ENCODE results near the gene DGKQ. TPM values are rescaled to one million over a fixed set of nuclear protein-coding genes. Genes with fewer than 3 reads are reported as not detected.

DGKQ gene
- polyA plus RNA-seq, 2 of the 4 experiments (the other 2 are of a cell fraction), result 2.7 to 7.8 TPM

DNA sequence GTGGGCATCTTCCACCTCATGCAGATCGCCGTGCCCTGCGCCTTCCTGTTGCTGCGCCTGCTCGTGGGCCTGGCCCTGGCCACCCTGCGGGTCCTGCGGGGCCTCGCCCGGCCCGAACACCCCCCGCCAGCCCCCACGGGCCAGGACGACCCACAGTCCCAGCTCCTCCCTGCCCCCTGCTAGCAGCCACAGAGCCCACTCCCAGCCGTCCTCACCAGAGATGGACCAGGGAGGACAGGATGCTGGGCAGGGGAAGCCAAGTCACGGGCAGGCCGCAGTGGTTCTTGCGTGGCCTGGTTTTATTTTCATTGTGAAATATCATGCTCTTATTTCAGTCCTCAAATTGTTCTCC, 15.1 kb downstream of the DGKQ start:
- Histone ChIP-seq H3K27ac (no peak overlapping the region), H3K4me1 (no peaks in the 10 kb centered on the region), H3K4me2 (no peak overlapping the region), H3K4me3 (no peak overlapping the region), H3K9me3 (no peaks in the 10 kb centered on the region)
- WGBS (ENCODE audit: missing lambda C conversion rate), result 93% methylated on average over 4 of the region's 17 CpGs
- TF ChIP-seq SREBF2 (IDR thresholded peaks at IDR 0.05), result no peak
- TF ChIP-seq MAZ (IDR thresholded peaks at IDR 0.05; ENCODE audit: borderline replicate concordance, low read depth, low read length), result no peak
- no peak for TF ChIP-seq TFCP2L1 (CRISPR knock-in tag; IDR thresholded peaks at IDR 0.05)
- TF ChIP-seq, protein P1, sequence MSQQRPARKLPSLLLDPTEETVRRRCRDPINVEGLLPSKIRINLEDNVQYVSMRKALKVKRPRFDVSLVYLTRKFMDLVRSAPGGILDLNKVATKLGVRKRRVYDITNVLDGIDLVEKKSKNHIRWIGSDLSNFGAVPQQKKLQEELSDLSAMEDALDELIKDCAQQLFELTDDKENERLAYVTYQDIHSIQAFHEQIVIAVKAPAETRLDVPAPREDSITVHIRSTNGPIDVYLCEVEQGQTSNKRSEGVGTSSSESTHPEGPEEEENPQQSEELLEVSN (IDR thresholded peaks at IDR 0.05; ENCODE audit: borderline replicate concordance, low read depth), result no peak
- no peak for TF ChIP-seq NFE2L2 (conservative IDR thresholded peaks at IDR 0.05; ENCODE audit: low read length)
- TF ChIP-seq, protein P2, sequence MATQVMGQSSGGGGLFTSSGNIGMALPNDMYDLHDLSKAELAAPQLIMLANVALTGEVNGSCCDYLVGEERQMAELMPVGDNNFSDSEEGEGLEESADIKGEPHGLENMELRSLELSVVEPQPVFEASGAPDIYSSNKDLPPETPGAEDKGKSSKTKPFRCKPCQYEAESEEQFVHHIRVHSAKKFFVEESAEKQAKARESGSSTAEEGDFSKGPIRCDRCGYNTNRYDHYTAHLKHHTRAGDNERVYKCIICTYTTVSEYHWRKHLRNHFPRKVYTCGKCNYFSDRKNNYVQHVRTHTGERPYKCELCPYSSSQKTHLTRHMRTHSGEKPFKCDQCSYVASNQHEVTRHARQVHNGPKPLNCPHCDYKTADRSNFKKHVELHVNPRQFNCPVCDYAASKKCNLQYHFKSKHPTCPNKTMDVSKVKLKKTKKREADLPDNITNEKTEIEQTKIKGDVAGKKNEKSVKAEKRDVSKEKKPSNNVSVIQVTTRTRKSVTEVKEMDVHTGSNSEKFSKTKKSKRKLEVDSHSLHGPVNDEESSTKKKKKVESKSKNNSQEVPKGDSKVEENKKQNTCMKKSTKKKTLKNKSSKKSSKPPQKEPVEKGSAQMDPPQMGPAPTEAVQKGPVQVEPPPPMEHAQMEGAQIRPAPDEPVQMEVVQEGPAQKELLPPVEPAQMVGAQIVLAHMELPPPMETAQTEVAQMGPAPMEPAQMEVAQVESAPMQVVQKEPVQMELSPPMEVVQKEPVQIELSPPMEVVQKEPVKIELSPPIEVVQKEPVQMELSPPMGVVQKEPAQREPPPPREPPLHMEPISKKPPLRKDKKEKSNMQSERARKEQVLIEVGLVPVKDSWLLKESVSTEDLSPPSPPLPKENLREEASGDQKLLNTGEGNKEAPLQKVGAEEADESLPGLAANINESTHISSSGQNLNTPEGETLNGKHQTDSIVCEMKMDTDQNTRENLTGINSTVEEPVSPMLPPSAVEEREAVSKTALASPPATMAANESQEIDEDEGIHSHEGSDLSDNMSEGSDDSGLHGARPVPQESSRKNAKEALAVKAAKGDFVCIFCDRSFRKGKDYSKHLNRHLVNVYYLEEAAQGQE (IDR thresholded peaks at IDR 0.05), result no peak
- no peak for TF ChIP-seq CHD4 (IDR thresholded peaks at IDR 0.05; ENCODE audit: borderline replicate concordance)
- TF ChIP-seq RCOR1 (IDR thresholded peaks at IDR 0.05; ENCODE audit: low read depth, low read length), result no peak
- TF ChIP-seq ATOH8 (CRISPR knock-in tag; IDR thresholded peaks at IDR 0.05; ENCODE audit: low read depth), result no peak
- TF ChIP-seq, protein P3, sequence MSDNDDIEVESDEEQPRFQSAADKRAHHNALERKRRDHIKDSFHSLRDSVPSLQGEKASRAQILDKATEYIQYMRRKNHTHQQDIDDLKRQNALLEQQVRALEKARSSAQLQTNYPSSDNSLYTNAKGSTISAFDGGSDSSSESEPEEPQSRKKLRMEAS (IDR thresholded peaks at IDR 0.05), result no peak
- ATAC-seq (no peak), DNase-seq (ENCODE audit: low read depth in 1 of 2, low spot score in 1 of 2) (no peak), FAIRE-seq (no peak)
- CTCF ChIA-PET, result no interaction called here
- POLR2A ChIA-PET, result no interaction called here

DNA sequence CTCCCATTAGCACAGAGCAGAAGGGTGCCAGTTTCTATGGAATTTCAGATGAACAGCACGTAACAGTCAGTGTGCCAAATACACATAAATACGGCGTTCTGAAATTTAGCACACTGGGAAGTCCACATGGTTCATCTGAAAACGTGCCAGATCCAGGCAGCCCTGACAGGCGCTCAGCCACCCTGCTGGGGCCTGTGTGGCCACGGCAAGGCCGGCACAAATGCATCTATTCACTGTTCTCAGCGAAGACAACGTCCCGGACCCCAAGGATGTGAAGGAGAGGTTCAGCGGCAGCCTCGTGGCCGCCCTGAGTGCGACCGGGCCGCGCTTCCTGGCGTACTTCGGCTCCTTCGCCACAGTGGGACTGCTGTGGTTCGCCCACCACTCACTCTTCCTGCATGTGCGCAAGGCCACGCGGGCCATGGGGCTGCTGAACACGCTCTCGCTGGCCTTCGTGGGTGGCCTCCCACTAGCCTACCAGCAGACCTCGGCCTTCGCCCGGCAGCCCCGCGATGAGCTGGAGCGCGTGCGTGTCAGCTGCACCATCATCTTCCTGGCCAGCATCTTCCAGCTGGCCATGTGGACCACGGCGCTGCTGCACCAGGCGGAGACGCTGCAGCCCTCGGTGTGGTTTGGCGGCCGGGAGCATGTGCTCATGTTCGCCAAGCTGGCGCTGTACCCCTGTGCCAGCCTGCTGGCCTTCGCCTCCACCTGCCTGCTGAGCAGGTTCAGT, 15.6 kb downstream of the DGKQ start:
- no peaks in the 10 kb centered on the region for H3K4me1 ChIP-seq
- WGBS (ENCODE audit: missing lambda C conversion rate), result 95% methylated on average over 33 of the region's 45 CpGs
- POLR2A ChIA-PET, result no interaction called here
- no peak overlapping the region for H3K27ac ChIP-seq
- H3K9me3 ChIP-seq, result no peaks in the 10 kb centered on the region
- DNase-seq (ENCODE audit: low read depth in 1 of 2, low spot score in 1 of 2) (no peak), FAIRE-seq (no peak), ATAC-seq (no peak)
- TF ChIP-seq TFCP2L1 (CRISPR knock-in tag; IDR thresholded peaks at IDR 0.05) (no peak), MAZ (IDR thresholded peaks at IDR 0.05; ENCODE audit: borderline replicate concordance, low read depth, low read length) (no peak), ZSCAN20 (CRISPR knock-in tag; IDR thresholded peaks at IDR 0.05) (no peak), HOXA7 (CRISPR knock-in tag; IDR thresholded peaks at IDR 0.05) (no peak), CHD2 (IDR thresholded peaks at IDR 0.05; ENCODE audit: low read length, partially characterized antibody) (no peak), GATA3 (IDR thresholded peaks at IDR 0.05; ENCODE audit: borderline replicate concordance) (no peak), MAFK (IDR thresholded peaks at IDR 0.05; ENCODE audit: partially characterized antibody) (no peak), EHF (CRISPR knock-in tag; IDR thresholded peaks at IDR 0.05) (no peak), KDM5A (IDR thresholded peaks at IDR 0.05) (no peak), RCOR1 (IDR thresholded peaks at IDR 0.05; ENCODE audit: low read depth, low read length) (no peak), HDAC2 (IDR thresholded peaks at IDR 0.05) (no peak), HEYL (CRISPR knock-in tag; IDR thresholded peaks at IDR 0.05) (no peak), JUNB (IDR thresholded peaks at IDR 0.05) (no peak), POLR2AphosphoS2 (conservative IDR thresholded peaks at IDR 0.05; ENCODE audit: low read length) (no peak)
- no peak overlapping the region for H3K4me2 ChIP-seq
- CTCF ChIA-PET, result no interaction called here
- H3K4me3 ChIP-seq, result no peak overlapping the region

All from A549 (cell line).